Type B pancreatic cell (in vitro differentiated cells): ENCODE results near the gene FARP1. TPM values are rescaled to one million over a fixed set of nuclear protein-coding genes. Genes with fewer than 3 reads are reported as not detected.
A peak's percentile ranks its signal among the peaks of the same experiment; 100 is the strongest.

Experiments used
- DNase-seq: peaks from one replicate; pipeline ENCODE4 v3.0.0; 2021; ENCODE audit warnings: mixed read lengths; ENCODE audit not compliant: unreplicated experiment; ENCODE audit errors: extremely low spot score
- H3K27ac Mint-ChIP-seq: 2 replicates; pipeline ENCODE4 v1.8.0; 2021; ENCODE audit warnings: mild to moderate bottlenecking, mixed read lengths
- H3K27me3 Mint-ChIP-seq: 2 replicates; pipeline ENCODE4 v1.8.0; 2021; ENCODE audit warnings: mixed read lengths
- H3K36me3 Mint-ChIP-seq: 2 replicates; pipeline ENCODE4 v1.8.0; 2021; ENCODE audit warnings: mixed read lengths
- H3K4me1 Mint-ChIP-seq: one replicate; pipeline ENCODE4 v1.8.0; 2021; ENCODE audit warnings: mixed read lengths; ENCODE audit not compliant: unreplicated experiment
- H3K4me3 Mint-ChIP-seq: 2 replicates; pipeline ENCODE4 v1.8.0; 2021; ENCODE audit warnings: mild to moderate bottlenecking, mixed read lengths
- H3K9me3 Mint-ChIP-seq: 2 replicates; pipeline ENCODE4 v1.8.0; 2021; ENCODE audit warnings: mixed read lengths
- CTCF ChIP-seq: fragments of 200-600 bp; sonication (generic); conservative IDR thresholded peaks from 2 replicates; pipeline ENCODE4 v1.5.0; 2021; ENCODE audit warnings: antibody characterized with exemption, mild to moderate bottlenecking
- total RNA-seq: library from RNA; stranded (reverse); gene quantifications from 2 replicates; pipeline ENCODE4 v1.2.1, GENCODE V29; 2021; ENCODE audit warnings: low replicate concordance

The FARP1 gene
- total RNA-seq, 1 donor from 2014 or later, result 195 TPM

GRCh38 chr13:98200211-98200878 is 57.5 kb downstream of the FARP1 start:
- Mint-ChIP-seq H3K9me3 (no peaks in the 10 kb centered on the region), H3K36me3 (peaks cover 23% of the 10 kb centered on the region), H3K4me1 (peaks cover 41% of the 10 kb centered on the region), H3K4me3 (peak overlapping the region; percentile 44), H3K27me3 (no peaks in the 10 kb centered on the region), H3K27ac (peak overlapping the region; percentile 69)
- no peak for TF ChIP-seq CTCF
- no peak for DNase-seq

GRCh38 chr13:98201189-98201588 is 58.3 kb downstream of the FARP1 start:
- no peak for TF ChIP-seq CTCF
- H3K27me3 Mint-ChIP-seq, result no peaks in the 10 kb centered on the region
- no peak for DNase-seq
- peak overlapping the region; percentile 70 for H3K4me3 Mint-ChIP-seq
- peaks cover 38% of the 10 kb centered on the region for H3K4me1 Mint-ChIP-seq
- no peak overlapping the region for H3K27ac Mint-ChIP-seq
- peaks cover 28% of the 10 kb centered on the region for H3K36me3 Mint-ChIP-seq
- peaks cover 7% of the 10 kb centered on the region for H3K9me3 Mint-ChIP-seq

- Mint-ChIP-seq H3K9me3 (peaks cover 11% of the 10 kb centered on the region), H3K4me3 (peak overlapping the region; percentile 60), H3K27ac (peak overlapping the region; percentile 69), H3K4me1 (peaks cover 39% of the 10 kb centered on the region), H3K27me3 (no peaks in the 10 kb centered on the region), H3K36me3 (peaks cover 29% of the 10 kb centered on the region)
- no peak for TF ChIP-seq CTCF
- DNase-seq, result no peak
These were observed 59.1 kb downstream of the FARP1 start for GRCh38 chr13:98201984-98202383.

- H3K27me3 Mint-ChIP-seq, result no peaks in the 10 kb centered on the region
- peaks cover 15% of the 10 kb centered on the region for H3K9me3 Mint-ChIP-seq
- H3K27ac Mint-ChIP-seq, result no peak overlapping the region
- H3K4me1 Mint-ChIP-seq, result peaks cover 53% of the 10 kb centered on the region
- no peak for TF ChIP-seq CTCF
- H3K36me3 Mint-ChIP-seq, result peaks cover 37% of the 10 kb centered on the region
- H3K4me3 Mint-ChIP-seq, result no peak overlapping the region
- no peak for DNase-seq
These were observed 60.9 kb downstream of the FARP1 start for GRCh38 chr13:98203646-98204326.

GRCh38 chr13:98204546-98204945 is 61.7 kb downstream of the FARP1 start:
- no peak for TF ChIP-seq CTCF
- peaks cover 46% of the 10 kb centered on the region for H3K4me1 Mint-ChIP-seq
- no peak overlapping the region for H3K4me3 Mint-ChIP-seq
- no peak for DNase-seq
- no peaks in the 10 kb centered on the region for H3K27me3 Mint-ChIP-seq
- no peak overlapping the region for H3K27ac Mint-ChIP-seq
- H3K36me3 Mint-ChIP-seq, result peaks cover 30% of the 10 kb centered on the region
- peaks cover 15% of the 10 kb centered on the region for H3K9me3 Mint-ChIP-seq
